IMR-90 (cell line): Measurements from ENCODE around the gene PLXND1.

Experiments used
- CEBPB ChIP-seq: IDR thresholded peaks from 2 replicates; pipeline ENCODE4 v1.6.1; 2012; ENCODE audit warnings: low read depth, low read length, improper control_type of control experiment
- CTCF ChIP-seq: conservative IDR thresholded peaks from 2 replicates; pipeline ENCODE4 v1.5.1; 2012; ENCODE audit warnings: mild to moderate bottlenecking, low read depth, low read length, improper control_type of control experiment
- MAFK ChIP-seq: IDR thresholded peaks from 2 replicates; pipeline ENCODE4 v1.6.1; 2012; ENCODE audit warnings: low read depth, low read length, improper control_type of control experiment
- POLR2A ChIP-seq: IDR thresholded peaks from 2 replicates; pipeline ENCODE4 v1.6.1; 2012; ENCODE audit warnings: mild to moderate bottlenecking, low read depth, low read length
- RAD21 ChIP-seq: IDR thresholded peaks from 2 replicates; pipeline ENCODE4 v1.6.1; 2012; ENCODE audit warnings: low read length, improper control_type of control experiment
- RCOR1 ChIP-seq: IDR thresholded peaks from 2 replicates; pipeline ENCODE4 v1.6.1; 2012; ENCODE audit warnings: mild to moderate bottlenecking, low read length, improper control_type of control experiment; ENCODE audit not compliant: insufficient replicate concordance

- TF ChIP-seq CTCF (no peak), POLR2A (no peak), MAFK (no peak), RAD21 (no peak), CEBPB (no peak), RCOR1 (no peak)
These were observed 48.2 kb downstream of the PLXND1 start for GRCh38 chr3:129558081-129558771.
